IPS-11a (cell line): ENCODE data around the gene OVCA2.

Source experiments
- H3K4me3 ChIP-seq: one replicate; pipeline ENCODE4 v1.5.1; 2013; ENCODE audit warnings: low read depth, low read length, control low read depth

The OVCA2 gene

DNA sequence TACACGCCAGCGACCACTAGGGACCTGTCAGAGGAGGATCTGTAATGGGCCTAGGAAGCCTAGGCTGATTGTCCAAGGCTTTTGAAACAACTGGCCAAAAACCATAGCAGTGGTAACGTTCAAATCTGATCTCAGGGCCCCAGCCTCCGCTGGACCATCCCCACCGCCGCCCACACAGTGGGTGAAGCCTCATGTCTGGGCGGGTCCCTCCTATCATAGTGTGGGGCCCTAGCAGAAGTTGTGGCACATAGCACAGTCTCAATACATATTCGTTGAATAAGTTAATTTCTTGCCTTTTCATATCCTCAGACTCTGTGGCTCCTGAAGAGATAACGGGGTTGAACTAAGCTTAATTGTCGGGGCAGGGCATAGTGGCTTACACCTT is 11.1 kb upstream of the OVCA2 start:
- peak overlapping the region; percentile 90 for H3K4me3 ChIP-seq

- H3K4me3 ChIP-seq, result no peak overlapping the region
These were observed 8.7 kb upstream of the OVCA2 start for GRCh38 chr17:2033153-2033552.

DNA sequence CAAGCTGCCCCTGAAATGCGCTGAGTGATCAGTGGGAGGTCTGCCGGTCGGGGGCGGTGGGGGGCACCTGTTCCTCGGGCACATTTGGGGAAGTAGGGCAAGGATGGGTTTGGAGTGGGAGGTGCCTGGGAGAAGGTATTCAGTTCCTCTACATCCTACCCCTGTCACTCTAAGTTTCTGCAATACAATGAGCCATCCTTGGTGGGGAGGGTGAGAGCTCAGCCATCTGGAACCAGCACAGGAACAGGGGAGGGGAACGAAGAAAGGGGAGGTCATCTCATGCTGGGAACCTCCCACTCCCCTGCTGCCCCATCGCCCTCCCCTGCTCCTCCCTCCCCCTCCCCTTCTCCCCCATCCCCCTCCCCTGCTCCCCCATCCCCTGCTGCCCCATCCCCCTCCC is 7.7 kb upstream of the OVCA2 start:
- H3K4me3 ChIP-seq, result no peak overlapping the region

GRCh38 chr17:2034806-2035540 is 6.8 kb upstream of the OVCA2 start:
- no peak overlapping the region for H3K4me3 ChIP-seq

GRCh38 chr17:2035541-2036488 is 6.0 kb upstream of the OVCA2 start:
- H3K4me3 ChIP-seq, result no peak overlapping the region

DNA sequence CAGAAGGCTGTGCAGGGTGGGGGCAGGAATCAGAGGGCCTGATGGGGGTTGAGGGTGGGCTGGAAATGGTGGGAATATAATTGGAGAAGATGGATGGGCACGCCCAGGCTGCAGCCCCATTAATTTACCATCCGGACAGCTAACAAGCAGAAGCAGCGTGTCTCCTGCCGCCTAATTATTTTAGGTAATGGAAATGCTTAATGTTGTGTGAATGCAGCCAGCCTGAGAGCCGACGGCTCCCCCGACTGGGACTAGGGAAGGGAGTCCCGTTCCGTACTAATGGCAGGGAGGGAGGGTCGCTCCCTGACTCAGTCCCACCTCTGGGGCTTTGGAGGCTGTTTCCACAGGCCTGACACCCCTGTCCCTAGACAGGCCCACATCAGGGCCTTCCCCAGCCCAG is 4.7 kb upstream of the OVCA2 start:
- H3K4me3 ChIP-seq, result no peak overlapping the region

- no peak overlapping the region for H3K4me3 ChIP-seq
These were observed 1.5 kb upstream of the OVCA2 start for GRCh38 chr17:2040219-2040827.

DNA sequence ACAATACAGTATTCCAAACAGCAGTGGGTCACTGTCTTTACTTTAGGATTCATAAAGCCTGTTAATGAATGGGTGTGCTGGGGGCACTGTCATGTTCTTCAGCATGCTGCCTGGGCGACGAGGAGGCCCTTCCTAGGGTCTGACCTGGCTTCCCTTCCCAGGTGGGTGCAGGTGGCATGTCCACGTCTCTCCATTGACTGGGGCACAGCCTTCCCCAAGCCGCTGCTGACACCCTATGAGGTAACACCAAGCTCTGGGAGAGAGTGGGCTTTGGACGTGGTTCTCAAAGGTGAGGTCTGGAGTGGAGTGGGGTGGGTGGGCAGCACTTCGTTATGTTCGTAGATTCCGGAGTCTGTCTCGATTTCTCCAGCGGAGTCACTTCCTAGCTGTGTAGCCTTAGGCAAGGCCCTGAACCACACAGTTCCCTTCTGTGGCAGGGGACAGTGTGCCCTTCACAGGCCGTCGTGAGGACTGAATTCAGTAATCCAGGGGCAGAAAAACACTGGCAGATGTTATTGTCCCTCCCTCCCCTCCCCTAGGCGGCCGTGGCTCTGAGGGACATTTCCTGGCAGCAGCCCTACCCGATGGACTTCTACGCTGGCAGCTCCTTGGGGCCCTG is 771 bp upstream of the OVCA2 start:
- H3K4me3 ChIP-seq, result peak overlapping the region; percentile 87

GRCh38 chr17:2042390-2042847 is 597 bp downstream of the OVCA2 start:
- peak overlapping the region; percentile 87 for H3K4me3 ChIP-seq

DNA sequence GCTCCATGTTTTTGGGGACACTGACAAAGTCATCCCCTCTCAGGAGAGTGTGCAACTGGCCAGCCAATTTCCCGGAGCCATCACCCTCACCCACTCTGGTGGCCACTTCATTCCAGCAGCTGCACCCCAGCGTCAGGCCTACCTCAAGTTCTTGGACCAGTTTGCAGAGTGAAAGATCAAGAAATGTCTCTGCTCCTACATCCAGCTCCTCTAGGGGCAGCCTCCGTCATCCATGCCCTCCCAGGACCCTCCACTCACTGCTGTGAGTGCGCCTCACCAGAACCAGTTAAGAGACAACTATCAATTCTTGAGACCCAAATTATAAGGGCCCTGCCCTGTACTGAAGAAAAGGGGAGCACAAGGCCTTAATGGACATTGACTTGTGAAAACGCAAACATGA is 1.1 kb downstream of the OVCA2 start:
- H3K4me3 ChIP-seq, result no peak overlapping the region

GRCh38 chr17:2043785-2044184 is 2.0 kb downstream of the OVCA2 start:
- H3K4me3 ChIP-seq, result no peak overlapping the region

DNA sequence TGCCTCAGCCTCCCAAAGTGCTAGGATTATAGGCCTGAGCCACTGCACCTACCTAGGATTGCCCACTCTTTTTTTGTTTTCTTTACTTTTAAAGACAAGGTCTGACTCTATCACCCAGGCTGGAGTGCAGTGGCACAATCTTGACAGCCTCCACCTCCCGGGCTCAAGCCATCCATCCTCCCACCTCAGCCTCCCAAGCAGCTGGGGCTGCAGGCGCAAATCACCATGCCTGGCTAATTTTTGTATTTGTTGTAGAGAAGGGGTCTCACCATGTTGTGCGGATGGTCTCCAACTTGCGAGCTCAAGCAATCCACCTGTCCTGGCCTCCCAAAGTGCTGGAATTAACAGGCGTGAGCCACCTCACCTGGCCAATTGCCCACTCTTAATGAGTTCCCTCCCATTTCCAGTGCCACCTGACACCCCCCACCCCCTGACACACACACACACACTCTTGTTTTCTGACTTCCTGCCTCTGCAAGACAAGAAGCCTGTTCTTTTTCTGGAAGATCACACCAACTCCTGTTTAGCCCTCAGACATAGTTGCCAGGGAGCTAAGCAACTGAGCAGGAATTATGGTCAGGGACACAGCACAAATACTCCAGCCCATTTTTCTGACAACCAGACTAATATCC is 2.6 kb downstream of the OVCA2 start:
- no peak overlapping the region for H3K4me3 ChIP-seq

GRCh38 chr17:2047590-2047989 is 5.8 kb downstream of the OVCA2 start:
- H3K4me3 ChIP-seq, result no peak overlapping the region

GRCh38 chr17:2048805-2049204 is 7.0 kb downstream of the OVCA2 start:
- H3K4me3 ChIP-seq, result no peak overlapping the region

GRCh38 chr17:2049333-2050299 is 7.8 kb downstream of the OVCA2 start:
- H3K4me3 ChIP-seq, result peak overlapping the region; percentile 24

- no peak overlapping the region for H3K4me3 ChIP-seq
These were observed 8.7 kb downstream of the OVCA2 start for GRCh38 chr17:2050300-2051060.

GRCh38 chr17:2051061-2051932 is 9.5 kb downstream of the OVCA2 start:
- H3K4me3 ChIP-seq, result no peak overlapping the region
